Erythroblast (primary cell): ENCODE results near the gene DNAJC16.
"Not testable (repeated sequence)": the region's sequence is repeated elsewhere in the genome, so short reads cannot be mapped to it uniquely, and the experiment has no call there.

Experiments
- DNase-seq, 2 experiments: peaks; one replicate each; lab custom pipeline; 2025; lab: John Stamatoyannopoulos, UW
- GATA1 ChIP-seq: IDR thresholded peaks from 2 replicates; pipeline ENCODE4 v1.6.1; 2011; ENCODE audit warnings: low read depth, mild to moderate bottlenecking, control low read depth, low read length, moderate library complexity
- POLR2A ChIP-seq: IDR thresholded peaks from 2 replicates; pipeline ENCODE4 v1.6.1; 2011; ENCODE audit warnings: mild to moderate bottlenecking, low read length

Gene DNAJC16

GRCh38 chr1:15598436-15598835 is 71.8 kb downstream of the DNAJC16 start:
- no peak for DNase-seq
- TF ChIP-seq POLR2A (no peak), GATA1 (no peak)

- DNase-seq, result peak; percentile 96
- no peak for TF ChIP-seq GATA1
- TF ChIP-seq POLR2A, result peak; percentile 77
Observed at GRCh38 chr1:15603050-15603965, 76.7 kb downstream of the DNAJC16 start.

- DNase-seq, result not testable (repeated sequence)
Observed at GRCh38 chr1:15603966-15604282, 77.3 kb downstream of the DNAJC16 start.

- DNase-seq, result not testable (repeated sequence)
Observed at GRCh38 chr1:15604400-15604799, 77.8 kb downstream of the DNAJC16 start.

- no peak for TF ChIP-seq GATA1
- no peak for TF ChIP-seq POLR2A
- DNase-seq, result no peak
Observed at GRCh38 chr1:15605398-15606383, 79.0 kb downstream of the DNAJC16 start.

- no peak for DNase-seq
- TF ChIP-seq GATA1 (no peak), POLR2A (no peak)
Observed at GRCh38 chr1:15609631-15610030, 83.0 kb downstream of the DNAJC16 start.

GRCh38 chr1:15610167-15610566 is 83.5 kb downstream of the DNAJC16 start:
- DNase-seq, result no peak
- no peak for TF ChIP-seq GATA1
- TF ChIP-seq POLR2A, result no peak

- no peak for DNase-seq
- no peak for TF ChIP-seq GATA1
- TF ChIP-seq POLR2A, result no peak
Observed at GRCh38 chr1:15616373-15617172, 89.9 kb downstream of the DNAJC16 start.

GRCh38 chr1:15617173-15618076 is 90.8 kb downstream of the DNAJC16 start, which contains the start of gene DDI2:
TSS of gene DDI2 (plus strand) at chr1:15617458. CDS start at chr1:15617671, 213 bp downstream.
- DNase-seq, result peak; percentile 94 to 97
- peak; percentile 95 for TF ChIP-seq POLR2A
- TF ChIP-seq GATA1, result no peak

GRCh38 chr1:15618077-15618654 is 91.5 kb downstream of the DNAJC16 start:
- TF ChIP-seq POLR2A, result no peak
- TF ChIP-seq GATA1, result no peak
- peak; percentile 57 to 70 for DNase-seq

- TF ChIP-seq POLR2A (no peak), GATA1 (no peak)
- DNase-seq, result peak; percentile 43 to 70
Observed at GRCh38 chr1:15618655-15619525, 92.2 kb downstream of the DNAJC16 start.
